Thyroid gland (tissue), 4 donors: ENCODE results near the gene FUNDC2. TPM values are rescaled to one million over a fixed set of nuclear protein-coding genes. Genes with fewer than 3 reads are reported as not detected.

Source experiments
- DNase-seq, 2 donors: peaks; one replicate each; pipeline ENCODE4 v3.0.0-alpha.2; 2019
- H3K27ac ChIP-seq, 3 donors: fragments of 200-600 bp; sonication (generic); 1 replicate in 2 of 3; 2 replicates in 1 of 3; pipeline ENCODE4 v1.5.1; 2016 to 2019; ENCODE audit warnings: mild to moderate bottlenecking in 1 of 3, moderate library complexity in 1 of 3
- H3K27me3 ChIP-seq: fragments of 200-600 bp; sonication (generic); one replicate; pipeline ENCODE4 v1.5.1; 2019
- H3K36me3 ChIP-seq, 2 donors: fragments of 200-600 bp; sonication (generic); one replicate each; pipeline ENCODE4 v1.5.1; 2016 to 2019
- H3K4me1 ChIP-seq, 2 donors: fragments of 200-600 bp; sonication (generic); one replicate each; pipeline ENCODE4 v1.5.1; 2017 to 2019
- H3K4me3 ChIP-seq, 3 donors: fragments of 200-600 bp; sonication (generic); replicated peaks in 1 of 3; 1 replicate in 2 of 3; 2 replicates in 1 of 3; pipeline ENCODE4 v1.5.1; 2016; ENCODE audit warnings: mild to moderate bottlenecking in 1 of 3
- H3K9me3 ChIP-seq: fragments of 200-600 bp; sonication (generic); one replicate; pipeline ENCODE4 v1.5.1; 2017
- POLR2A ChIP-seq, 2 donors: fragments of 450-650 bp; IDR thresholded peaks; one replicate each; pipeline ENCODE4 v1.6.1; 2017; ENCODE audit warnings: antibody characterized with exemption in 2 of 2, mild to moderate bottlenecking in 2 of 2, moderate library complexity in 1 of 2
- WGBS, 2 donors: methylation state at CpG; one replicate each; pipeline ENCODE4 v1.1.5; 2017; 5-methylcytosine and 5-hydroxymethylcytosine counted together
- intact Hi-C: fragments of 100-400 bp; cut with DNase I; formaldehyde crosslinking; loops from one replicate; pipeline ENCODE4 v1.15.1; 2023
- total RNA-seq, 4 donors: library from RNA; depleted of rRNA; stranded (reverse); fragments of >200 nt; gene quantifications; one replicate each; pipeline ENCODE4 v1.2.3, GENCODE V29; 2016
- TF ChIP-seq, protein P1 (sequence below), 6 experiments: fragments of 200-600 bp in 3 of 6; fragments of 450-650 bp in 3 of 6; sonication (generic) in 3 of 6; IDR thresholded peaks; one replicate each; pipeline ENCODE4 v1.5.1; 2016 to 2019; ENCODE audit warnings: antibody characterized with exemption in 6 of 6, mild to moderate bottlenecking in 2 of 6, inconsistent platforms in 1 of 6, moderate library complexity in 1 of 6

The FUNDC2 gene, protein sequence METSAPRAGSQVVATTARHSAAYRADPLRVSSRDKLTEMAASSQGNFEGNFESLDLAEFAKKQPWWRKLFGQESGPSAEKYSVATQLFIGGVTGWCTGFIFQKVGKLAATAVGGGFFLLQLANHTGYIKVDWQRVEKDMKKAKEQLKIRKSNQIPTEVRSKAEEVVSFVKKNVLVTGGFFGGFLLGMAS
- 10 to 100 TPM; 50.7 to 78.5 (median 69.0) TPM for total RNA-seq

DNA sequence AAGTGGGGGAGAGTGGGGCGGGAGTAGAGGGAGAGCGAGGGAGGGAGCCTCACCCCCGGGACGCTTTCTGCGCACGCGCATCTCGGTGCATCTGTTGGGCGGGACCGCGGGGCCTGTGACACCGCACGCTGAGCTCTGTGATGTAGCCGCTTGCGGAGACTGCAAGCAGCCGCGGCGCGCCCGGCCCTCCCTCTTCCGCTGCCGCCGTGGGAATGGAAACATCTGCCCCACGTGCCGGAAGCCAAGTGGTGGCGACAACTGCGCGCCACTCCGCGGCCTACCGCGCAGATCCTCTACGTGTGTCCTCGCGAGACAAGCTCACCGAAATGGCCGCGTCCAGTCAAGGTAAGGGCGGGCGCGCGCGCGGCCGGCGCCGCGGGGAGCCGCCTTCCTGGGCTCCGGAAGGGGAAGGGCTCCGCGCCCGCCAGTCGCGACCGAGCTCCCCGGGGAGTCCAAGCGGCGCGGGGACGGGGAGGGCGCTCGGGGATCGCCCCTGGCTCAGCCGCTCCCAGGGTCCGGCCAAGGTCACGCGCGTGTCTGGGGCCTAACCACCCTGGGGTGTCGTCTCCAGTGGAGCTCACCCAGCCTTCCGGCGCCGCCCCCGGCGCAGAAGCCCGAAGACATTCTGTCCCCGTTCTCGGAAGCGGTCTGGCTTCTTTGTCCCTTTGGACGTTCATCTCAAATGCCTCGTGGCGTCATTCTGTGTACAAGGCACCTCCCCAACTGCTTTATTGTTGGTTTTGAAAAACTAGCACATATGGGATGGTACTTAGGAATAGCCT is at the start of gene FUNDC2:
TSS of gene FUNDC2 (plus strand) at position 118 of the 782 bp plus-strand sequence. CDS start at position 213, 95 bp downstream.
- H3K36me3 ChIP-seq, result no peaks in the 10 kb centered on the region
- H3K4me1 ChIP-seq, result no peaks in the 10 kb centered on the region
- DNase-seq, result peak; percentile 94 to 95
- whole genome bisulfite sequencing, 2 donors, result 0% methylated on average over 1 to 9 of the region's 82 CpGs
- no peaks in the 10 kb centered on the region for H3K27me3 ChIP-seq
- peak within 1 kb of the TSS; percentile 15 to 49 (median 43) for H3K4me3 ChIP-seq
- TF ChIP-seq, protein P1, sequence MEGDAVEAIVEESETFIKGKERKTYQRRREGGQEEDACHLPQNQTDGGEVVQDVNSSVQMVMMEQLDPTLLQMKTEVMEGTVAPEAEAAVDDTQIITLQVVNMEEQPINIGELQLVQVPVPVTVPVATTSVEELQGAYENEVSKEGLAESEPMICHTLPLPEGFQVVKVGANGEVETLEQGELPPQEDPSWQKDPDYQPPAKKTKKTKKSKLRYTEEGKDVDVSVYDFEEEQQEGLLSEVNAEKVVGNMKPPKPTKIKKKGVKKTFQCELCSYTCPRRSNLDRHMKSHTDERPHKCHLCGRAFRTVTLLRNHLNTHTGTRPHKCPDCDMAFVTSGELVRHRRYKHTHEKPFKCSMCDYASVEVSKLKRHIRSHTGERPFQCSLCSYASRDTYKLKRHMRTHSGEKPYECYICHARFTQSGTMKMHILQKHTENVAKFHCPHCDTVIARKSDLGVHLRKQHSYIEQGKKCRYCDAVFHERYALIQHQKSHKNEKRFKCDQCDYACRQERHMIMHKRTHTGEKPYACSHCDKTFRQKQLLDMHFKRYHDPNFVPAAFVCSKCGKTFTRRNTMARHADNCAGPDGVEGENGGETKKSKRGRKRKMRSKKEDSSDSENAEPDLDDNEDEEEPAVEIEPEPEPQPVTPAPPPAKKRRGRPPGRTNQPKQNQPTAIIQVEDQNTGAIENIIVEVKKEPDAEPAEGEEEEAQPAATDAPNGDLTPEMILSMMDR (IDR thresholded peaks at IDR 0.05), result no peak
- TF ChIP-seq POLR2A (IDR thresholded peaks at IDR 0.05), result peak in 1 of 2 donors; percentile 83
- H3K27ac ChIP-seq, result peak within 1 kb of the TSS; percentile 84 to 95 (median 93)
- H3K9me3 ChIP-seq, result no peaks in the 10 kb centered on the region
- intact Hi-C loops, result no loop called here

DNA sequence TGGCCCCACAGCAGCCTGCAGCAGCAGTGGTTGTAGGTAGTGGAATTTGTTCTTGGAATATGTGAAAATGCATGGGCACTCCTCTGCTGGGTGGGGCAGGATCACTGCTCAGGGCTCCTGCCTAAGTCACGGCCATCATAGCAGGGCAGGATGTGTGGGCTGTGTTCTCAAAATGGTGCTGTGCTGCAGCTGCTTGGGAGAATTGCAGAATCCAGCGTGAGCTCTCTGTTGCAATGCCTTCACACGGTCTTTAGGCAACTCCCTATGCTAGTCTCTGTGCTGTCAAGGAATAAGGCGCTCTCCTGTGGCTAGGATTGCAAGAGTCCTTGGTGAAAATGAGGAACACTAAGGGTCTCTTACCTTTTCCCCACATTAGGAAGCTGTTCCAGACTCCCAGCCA is 47.0 kb upstream of the FUNDC2 start:
- DNase-seq, result no peak
- WGBS, 2 donors, result 100% methylated on average over 1 of the region's 4 CpGs; no CpG with 5 or more reads in 1 of the 2 donors

DNA sequence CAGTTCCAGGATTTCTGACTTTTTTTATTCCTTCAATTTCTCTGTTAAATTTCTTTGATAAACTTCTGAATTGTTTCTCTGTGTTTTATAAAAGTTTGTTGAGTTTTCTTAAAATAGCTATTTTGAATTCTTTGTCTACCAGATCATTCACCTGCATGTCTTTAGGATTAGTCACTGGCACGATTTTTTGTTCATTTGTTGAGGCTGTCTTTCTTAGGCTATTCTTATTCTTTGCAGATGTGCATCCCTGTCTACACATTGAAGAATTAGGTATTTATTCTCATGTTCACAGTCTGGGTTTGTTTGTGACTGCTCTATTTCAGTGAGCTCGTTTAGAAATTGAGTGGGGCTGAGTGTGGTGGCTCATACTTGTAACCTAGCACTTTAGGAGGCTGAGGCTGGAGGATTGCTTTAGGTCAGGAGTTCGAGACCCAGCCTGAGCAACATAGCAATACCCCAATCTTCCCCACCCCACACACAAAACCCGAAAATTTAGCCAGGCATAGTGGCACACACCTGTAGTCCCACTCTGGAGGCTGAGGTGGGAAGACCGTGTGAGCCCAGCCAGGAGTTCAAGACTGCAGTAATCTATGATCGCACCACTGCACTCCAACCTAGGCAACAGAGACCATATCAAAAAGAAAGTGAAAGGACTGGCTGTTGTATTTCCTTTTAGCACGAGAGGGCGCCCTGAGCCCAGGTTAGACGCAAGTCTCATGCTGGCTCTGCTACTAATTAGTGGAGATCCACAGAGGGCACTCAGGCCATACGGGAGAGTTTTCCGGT is 46.1 kb upstream of the FUNDC2 start:
- Histone ChIP-seq H3K9me3 (no peaks in the 10 kb centered on the region), H3K4me3 (no peak overlapping the region), H3K27ac (no peak overlapping the region), H3K36me3 (no peaks in the 10 kb centered on the region), H3K27me3 (no peaks in the 10 kb centered on the region), H3K4me1 (peaks cover 0 to 3% of the 10 kb centered on the region in 2 donors)
- DNase-seq, result peak; percentile 64 to 72
- 17 to 28% methylated on average over 6 to 7 of the region's 11 CpGs for WGBS, 2 donors
- intact Hi-C loops, result no loop called here
- TF ChIP-seq POLR2A (IDR thresholded peaks at IDR 0.05), result no peak
- TF ChIP-seq, protein P1 (IDR thresholded peaks at IDR 0.05), result peak in 5 of 6 experiments; percentile 27 to 72 (median 61)

More for the DNA sequence above, 47.0 kb upstream of the FUNDC2 start:
- H3K9me3 ChIP-seq, result no peaks in the 10 kb centered on the region
- H3K4me1 ChIP-seq, result peaks cover 0 to 3% of the 10 kb centered on the region in 2 donors
- intact Hi-C loops, result no loop called here
- no peak overlapping the region for H3K4me3 ChIP-seq
- no peaks in the 10 kb centered on the region for H3K27me3 ChIP-seq
- no peaks in the 10 kb centered on the region for H3K36me3 ChIP-seq
- TF ChIP-seq, protein P1 (IDR thresholded peaks at IDR 0.05), result no peak
- no peak for TF ChIP-seq POLR2A (IDR thresholded peaks at IDR 0.05)
- no peak overlapping the region for H3K27ac ChIP-seq

DNA sequence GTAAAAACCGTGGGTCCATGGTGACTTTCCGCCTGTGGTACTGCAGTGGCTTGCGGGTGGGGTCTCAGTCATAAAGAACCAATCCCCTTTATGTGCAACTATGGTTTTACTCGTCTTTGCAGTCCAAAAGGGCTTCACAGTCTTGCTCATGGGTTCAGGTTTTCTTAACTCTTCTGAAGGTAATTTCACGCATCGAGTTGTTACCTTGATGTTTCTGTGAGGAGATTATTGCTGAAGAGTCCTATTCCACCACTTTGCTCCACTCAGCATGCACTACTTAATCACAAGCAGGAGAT is 45.6 kb upstream of the FUNDC2 start:
- WGBS, 2 donors, result 23 to 61% methylated on average over 2 to 6 of the region's 6 CpGs

More for the DNA sequence above, 45.6 kb upstream of the FUNDC2 start:
- H3K27ac ChIP-seq, result no peak overlapping the region
- peaks cover 0 to 3% of the 10 kb centered on the region in 2 donors for H3K4me1 ChIP-seq
- no peak for TF ChIP-seq POLR2A (IDR thresholded peaks at IDR 0.05)
- TF ChIP-seq, protein P1 (IDR thresholded peaks at IDR 0.05), result no peak
- H3K36me3 ChIP-seq, result no peaks in the 10 kb centered on the region
- no peak overlapping the region for H3K4me3 ChIP-seq
- no peak for DNase-seq
- intact Hi-C loops, result no loop called here
- no peaks in the 10 kb centered on the region for H3K27me3 ChIP-seq
- H3K9me3 ChIP-seq, result no peaks in the 10 kb centered on the region
